ENCODE measurements around the gene NCOR2.
"Not testable (repeated sequence)": the region's sequence is repeated elsewhere in the genome, so short reads cannot be mapped to it uniquely, and the experiment has no call there.

NCOR2 gene

DNA sequence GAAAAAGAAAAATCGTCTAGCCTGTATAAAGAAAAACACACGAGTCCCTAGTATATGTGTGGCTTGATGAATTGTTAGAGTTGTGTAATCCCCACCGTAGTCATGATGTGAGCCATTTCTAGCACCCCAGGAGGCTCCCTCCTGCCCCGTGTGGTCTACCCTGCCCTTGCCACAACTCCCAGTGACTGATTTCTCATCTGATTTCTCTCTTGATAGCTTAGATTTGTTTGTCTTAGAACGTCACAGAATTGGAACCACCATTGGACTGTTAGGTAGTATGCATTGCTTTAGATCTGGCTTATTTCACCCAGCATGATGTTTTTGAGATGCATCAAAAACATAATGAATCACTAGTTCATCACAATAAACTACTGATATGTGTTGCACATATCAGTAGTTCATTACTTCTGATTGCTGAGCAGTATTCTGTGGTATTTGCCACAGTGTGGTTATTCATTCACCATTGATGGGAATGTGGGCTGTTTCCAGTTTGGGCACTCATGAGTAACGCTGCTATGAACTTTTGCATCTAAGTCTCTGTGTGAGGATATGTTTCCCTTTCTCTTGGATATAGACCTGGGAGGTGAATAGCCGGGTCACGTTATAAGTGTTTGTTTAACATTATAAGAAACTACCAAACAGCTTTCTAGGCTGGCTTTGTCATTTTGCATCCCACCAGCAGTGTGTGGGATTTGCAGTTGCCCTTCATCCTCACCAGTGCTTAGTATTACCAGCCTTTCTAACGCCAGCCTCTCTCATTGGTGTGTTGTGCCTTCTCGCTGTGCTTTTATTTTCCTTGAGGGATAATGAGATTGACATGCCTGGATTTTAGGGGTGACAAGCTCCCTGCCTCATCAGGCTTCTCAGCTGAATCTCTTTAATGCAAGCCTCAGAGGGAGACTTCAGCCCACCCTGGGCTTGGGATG, 31.9 kb upstream of the NCOR2 start:
- no peak for DNase-seq

DNA sequence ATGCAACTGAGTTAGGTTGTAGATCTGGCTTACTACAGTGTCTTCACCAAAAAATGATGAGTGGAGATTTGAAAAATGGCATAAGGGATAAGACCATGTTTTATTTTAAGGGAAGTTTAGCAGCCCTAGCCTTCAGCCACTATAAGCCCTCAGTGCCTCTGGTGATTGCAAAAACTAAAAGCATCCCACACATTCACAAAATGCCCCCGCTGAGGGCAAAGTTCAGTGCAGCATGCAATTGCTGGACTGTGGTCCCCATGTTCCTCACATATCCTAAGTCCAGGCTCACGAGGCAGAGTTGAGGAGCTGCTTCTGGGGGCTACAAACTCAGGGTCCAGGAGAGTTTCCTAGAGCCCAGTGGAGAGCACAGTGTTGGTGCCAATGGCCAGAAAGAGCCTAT, 29.6 kb upstream of the NCOR2 start:
- no peak for DNase-seq

DNA sequence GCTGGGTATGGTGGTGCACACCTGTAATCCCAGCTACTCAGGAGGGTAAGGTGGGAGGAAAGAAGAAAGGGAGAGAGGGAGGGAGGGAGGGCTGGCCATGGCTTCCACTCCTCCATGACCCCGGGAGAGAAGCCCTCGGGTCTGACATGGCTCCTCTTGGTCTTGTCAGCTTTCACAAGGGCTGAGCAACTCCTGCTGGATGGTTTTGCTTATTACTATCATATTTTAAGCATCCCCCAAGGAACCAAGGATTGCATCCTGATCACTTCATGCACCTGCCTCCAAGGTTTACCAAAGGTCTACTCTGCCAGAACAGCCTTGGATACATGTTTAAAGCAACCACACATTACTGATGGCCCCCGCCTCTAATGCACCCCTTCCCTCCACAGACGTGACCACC, 28.0 kb upstream of the NCOR2 start:
- no peak for DNase-seq

DNA sequence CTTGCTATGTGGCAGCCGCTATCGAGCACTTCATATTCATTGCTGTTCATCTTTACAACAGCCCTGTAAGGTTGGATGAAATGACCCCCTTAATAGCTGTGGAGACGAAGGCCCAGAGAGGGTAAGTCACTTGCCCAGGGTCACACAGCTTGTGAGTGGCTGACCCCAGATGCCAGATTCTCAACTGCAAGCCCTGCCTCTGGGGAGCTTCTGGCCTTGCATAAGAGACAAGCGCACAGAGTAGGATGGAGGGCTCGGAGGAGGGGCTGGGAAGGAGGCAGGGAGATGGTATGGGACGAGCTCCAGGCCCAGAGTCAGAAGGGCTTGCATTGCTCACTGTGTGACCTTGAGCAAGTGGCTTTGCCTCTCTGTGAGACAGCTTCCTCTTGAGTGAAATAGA, 27.4 kb upstream of the NCOR2 start:
- no peak for DNase-seq

DNA sequence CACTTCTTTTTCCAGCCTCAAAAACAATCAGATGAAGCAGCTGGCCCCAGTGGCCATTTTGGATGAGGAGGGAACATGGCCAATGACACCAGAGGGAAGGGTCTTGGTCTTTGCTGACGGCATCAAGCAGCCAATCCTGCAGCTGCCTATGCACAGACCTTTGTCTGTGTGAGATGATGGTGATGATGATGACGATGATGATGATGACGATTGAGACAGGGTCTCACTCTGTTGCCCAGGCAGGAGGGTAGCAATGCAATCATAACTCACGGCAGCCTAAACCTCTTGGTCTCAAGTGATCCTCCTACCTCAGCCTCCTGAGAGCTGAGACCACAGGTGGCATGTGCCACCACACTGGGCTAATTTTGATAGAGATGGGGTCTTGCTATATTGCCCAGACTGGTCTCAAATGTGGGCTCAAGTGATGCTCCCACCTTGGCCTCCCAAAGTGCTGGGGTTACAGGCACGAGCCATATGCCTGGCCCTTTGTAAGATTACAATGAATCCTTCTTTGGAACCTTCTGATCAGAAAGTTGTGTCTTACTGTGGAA, 26.5 kb upstream of the NCOR2 start:
- no peak for DNase-seq

DNA sequence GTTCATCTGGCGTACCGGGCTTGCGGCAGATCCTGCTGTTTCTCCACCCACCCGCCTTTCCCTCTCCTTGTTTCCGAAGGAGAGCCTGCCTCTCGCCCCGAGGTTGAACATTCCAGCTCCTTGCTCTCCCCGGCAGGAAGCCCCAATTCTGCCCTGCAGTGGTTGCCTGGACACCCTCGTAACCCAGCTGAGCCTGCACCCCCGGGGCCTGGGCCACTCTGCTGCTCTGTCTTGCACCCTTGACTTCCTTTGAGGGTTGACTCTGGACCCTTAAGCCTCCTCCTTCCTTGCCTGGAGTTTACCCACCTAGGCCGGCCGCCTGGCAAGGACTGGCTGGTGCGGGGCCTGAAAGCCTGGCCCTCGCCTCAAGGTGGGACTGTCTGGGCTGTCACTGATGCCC, 25.8 kb upstream of the NCOR2 start:
- DNase-seq: no peak

DNA sequence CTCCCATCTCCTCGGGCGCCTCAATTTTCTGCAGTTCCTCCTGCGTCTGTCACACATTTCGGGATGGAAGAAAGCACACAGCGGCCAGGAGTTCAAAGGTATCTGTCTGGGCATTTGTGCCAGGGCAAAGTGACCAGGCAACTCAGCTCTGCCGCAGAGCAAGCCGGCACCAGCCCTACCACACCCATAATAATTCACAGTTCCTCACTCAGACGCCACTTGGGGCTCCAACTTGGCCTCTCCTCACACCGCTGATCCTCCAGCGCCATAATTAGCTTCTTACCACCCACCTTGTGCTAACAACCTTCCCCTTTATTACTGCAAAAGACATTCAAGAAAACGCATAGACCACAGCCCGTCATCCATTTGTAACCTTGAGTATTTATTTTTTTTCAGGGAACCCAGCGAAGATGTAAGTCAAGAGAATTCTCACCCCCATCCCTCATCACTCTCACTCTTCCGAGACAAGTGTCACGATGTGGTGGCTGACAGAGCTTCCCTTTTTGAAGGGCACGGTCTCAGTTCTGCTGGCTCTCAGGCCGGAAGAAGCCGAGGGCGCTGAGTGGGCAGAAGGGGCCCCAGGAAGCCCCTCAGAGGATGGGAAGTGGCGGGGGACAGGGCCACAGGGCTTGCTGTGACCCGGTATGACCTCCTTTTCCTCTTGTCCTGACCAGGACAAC, 25.2 kb upstream of the NCOR2 start:
- no peak for DNase-seq

DNA sequence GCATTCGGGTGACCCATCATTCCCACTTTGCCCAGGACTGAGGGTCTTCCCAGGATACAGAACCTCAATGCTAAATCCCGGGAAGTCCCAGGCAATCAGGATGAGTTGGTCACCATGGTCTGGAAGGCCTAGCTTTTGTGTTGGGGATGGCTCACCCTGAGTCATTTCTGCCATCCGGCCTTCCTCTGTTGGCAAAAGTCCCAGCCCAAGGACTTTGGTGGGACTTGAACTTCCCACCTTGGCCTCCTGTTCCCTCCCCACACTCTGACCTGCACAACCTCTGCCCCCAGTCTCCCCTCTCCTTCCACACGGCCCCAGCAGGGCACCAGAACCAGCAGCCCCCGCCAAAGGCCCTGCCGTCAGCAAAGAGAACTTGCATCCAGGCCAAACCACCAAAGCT, 24.6 kb upstream of the NCOR2 start:
- DNase-seq: no peak

DNA sequence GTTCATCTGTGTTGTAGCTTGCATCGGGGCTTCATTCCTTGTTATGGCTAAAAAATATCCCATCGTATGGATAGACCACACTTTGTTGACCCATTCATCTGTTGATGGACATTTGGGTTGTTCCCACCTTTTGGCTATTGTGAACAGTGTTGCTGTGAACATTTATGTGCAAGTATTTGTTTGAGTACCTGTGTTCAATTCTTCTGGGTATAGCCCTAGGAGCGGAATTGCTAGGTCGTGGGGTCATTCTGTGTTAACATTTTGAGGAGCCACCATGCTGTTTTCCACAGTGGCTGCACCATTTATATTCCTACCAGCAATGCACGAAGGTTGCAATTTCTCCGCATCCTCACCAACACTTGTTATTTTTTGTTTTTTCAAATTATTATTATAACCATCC, 23.0 kb upstream of the NCOR2 start:
- no peak for DNase-seq

DNA sequence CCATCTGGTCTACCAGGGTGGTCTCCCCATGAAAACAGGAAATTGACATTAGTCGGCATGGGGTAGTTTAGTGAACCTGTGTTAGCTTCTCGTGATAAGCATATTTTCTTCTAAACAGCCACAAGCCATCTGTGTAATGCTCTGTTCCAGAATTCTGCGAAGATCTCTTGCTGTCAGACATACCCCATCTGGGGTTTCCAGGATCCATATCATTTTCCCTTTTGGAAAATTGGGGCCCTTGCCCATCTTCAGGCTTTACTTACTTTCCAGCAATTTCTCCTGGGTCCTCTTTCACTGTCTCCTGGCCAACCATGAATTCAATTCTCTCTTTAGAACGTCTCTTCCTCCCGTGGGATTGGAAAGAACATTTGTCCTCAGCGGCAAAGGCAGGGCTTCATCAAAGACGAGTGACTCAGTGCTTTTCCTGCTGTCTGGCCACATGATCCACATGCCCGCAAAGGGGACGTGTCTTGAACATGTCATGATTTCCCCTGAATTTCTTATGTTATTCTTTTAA, 21.4 kb upstream of the NCOR2 start:
- peak; percentile 62 for DNase-seq

DNA sequence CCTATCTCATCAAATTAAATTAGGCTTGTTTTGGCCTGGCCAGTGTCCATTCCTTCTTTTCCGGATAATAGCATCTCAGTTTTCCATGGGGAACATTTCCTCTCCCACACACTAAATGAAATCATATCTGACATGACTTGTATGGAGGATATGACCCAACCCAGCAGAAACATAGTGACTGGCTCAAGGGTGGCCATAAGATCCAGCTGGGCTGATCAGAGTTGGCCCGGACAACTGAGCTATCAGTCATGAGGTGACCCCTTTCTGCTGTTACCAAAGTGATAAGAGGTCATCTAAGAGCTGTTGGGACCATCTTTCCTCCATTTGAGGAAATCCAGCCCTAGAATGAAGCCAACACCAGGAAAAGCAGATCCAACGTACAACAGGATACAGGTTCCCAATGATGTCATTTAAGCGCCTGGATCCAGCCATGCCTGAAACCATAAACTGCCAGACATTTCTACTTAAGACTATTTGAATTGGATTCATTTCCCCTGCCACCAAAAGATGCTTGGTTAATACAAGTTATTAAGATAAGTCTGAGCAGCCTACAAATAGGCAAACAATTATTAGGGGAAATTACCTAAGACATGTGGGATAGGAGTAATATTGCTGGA, 20.7 kb upstream of the NCOR2 start:
- no peak for DNase-seq

DNA sequence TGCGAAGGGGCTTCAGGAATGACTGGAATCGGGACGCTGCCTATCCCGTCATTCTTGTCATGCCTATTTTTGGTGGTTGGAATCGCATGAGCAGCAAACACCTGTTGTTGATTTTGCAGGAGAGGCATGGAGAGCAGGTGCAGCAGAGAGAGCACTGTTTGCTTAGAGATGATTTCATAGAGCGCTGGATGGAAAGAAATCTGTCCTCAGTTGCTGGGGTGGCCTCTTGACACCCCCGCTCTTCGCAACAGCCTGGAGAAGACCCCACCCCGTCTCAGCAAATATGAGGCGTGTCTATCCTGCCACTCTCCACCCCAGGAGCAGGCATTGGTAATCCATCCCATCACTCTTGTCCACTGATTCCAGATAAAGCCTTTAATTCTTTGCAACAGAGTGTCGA, 19.3 kb upstream of the NCOR2 start:
- DNase-seq: no peak

DNA sequence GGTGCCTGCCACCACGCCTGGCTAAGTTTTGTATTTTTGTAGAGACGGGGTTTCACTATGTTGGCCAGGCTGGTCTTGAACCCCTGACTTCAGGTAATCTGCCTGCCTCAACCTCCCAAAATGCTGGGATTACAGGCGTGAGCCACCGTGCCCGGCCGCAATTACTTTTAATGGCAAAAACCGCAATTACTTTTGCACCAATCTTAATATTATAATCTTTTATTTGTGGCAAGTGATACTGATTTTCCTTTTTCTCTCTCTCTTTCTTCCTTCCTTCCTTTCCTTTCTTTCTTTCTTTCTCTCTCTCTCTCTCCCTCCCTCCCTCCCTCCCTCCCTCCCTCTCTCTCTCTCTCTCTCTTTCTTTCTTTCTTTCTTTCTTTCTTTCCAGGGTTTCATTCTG, 17.1 kb upstream of the NCOR2 start:
- DNase-seq: not testable (repeated sequence)

DNA sequence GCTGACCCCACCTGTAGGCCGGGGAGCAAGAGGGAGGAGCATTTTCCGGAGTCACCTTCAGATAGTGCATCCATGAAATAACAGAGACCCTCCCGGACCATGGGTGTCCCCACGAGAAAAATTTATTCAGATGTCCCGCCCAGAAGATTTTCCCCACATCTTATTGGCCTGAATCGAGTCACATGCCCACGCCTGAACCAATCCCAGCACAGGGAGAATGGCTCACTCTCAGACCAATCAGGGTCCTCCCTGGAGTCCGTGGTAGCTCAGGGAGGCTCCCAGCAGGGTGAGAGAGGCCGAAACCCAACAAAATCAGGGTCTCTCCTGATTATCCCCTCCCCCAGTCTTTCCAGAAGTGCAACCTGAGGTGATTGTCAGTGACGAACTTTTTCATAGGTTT, 16.4 kb upstream of the NCOR2 start:
- DNase-seq: no peak

DNA sequence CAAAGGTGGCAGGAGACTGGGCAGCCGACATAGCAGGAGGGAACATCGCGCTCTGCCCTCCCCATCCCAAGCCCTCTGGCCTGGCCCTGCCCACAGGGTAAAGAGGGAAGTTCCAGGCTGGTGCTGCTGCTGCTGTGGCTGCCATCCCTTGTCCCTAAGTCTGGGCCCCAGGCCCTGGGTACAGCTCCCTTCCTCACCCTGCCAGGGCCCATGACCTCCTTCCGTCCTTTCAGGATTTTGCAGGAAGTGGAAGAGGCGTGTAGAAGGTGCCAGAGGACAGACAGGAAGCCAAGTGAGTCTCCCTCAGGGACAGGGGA, 14.7 kb upstream of the NCOR2 start:
- DNase-seq: no peak

DNA sequence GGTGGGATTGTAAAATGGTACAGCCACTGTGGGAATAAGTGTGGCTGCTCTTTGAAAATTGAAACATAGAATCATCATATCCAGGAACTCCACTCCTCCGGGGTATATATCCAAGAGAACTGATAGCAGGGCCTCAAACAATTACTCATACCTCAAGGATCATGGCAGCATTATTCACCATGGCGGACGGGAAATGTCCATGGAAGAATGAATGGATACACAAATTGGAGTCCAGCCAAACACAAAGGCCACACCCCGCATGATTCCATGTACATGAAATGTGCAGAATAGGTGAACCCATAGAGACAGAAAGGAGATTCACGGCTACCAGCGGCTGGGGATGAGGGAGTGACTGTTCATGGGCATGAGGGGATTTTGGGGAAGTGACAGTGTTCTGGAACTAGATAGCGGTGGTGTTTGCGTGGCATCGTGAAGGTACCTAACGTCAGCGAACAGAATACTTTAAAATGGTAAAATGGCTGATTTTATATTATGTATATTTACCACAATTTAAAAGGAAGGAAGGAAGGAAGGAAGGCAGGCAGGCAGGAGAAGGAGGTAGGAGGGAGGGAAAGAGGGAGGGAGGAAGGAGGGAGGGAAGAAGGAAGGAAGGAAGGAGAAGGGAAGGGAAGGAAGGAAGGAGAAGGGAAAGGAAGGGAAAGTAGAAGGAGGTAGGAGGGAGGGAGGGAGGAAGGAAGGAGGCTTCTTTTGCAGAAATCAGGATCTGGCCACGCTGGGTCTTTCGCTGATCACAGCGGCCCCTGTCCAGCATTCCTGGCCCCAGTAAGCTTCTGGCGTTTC, 14.1 kb upstream of the NCOR2 start:
- no peak for DNase-seq

DNA sequence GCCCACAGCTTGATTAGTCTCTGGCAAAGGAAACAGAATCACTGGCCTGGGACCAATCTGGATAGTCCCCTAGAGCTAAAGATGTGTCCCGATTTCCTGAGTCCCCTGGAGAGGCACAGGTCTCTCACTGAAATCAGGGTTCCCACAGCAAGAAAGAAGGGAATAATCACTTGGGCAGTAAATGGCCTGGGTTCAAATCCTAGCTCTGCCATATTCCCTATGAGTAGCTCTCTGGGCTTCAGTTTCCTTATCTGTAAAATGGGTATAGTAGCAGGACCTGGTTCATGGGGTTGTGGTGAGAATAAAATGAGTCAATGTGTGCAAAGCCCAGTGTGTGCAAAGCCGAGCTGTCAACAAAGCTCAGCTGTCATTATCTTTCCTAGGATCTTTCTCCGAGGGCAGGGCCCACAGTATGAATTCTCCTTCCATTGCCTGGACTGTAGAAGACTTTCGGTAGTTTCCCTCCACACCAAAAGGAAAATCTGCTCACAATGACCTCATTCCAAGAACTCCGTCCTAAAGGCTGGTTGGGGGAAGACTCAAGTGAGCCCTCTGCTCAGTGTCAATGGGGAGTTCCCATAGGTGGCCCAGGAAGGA, 12.6 kb upstream of the NCOR2 start:
- DNase-seq: no peak

DNA sequence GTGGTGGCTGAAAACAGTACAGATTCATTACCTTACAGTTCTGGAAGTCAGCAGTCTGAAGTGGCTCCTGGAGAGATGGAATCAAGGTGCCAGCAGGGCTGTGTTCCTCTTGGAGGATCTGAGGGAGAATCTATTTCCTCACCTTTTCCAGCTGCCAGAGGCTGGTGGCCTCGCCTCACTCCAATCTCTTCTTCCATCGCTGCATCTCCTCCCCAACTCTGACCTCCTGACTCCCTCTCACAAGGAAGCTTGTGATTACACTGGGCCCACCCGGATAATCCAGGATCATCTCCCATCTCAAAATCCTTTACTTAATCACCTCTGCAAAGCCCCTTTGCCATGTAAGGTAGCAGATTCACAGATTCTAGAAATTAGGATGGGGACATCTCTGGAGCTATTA, 11.4 kb upstream of the NCOR2 start:
- no peak for DNase-seq

DNA sequence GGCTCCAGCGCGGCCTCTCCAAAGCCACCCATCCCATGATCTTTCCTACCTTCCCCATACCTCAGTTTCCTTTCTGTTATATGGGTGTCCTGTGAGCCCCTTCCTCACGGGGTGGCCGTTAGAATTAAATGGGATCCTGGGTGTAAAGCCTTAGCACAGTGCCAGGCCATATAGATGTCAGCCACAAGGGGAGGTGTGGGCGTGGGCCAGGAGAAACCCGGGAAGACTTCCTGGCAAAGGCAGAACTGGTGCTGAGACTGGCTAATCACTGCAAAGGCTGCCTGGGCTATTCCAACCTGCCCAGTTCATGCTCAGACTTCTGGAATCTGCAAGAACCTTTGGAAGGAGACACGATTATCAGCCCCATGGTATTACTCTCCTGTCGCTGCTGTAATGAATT, 11.0 kb upstream of the NCOR2 start:
- no peak for DNase-seq

DNA sequence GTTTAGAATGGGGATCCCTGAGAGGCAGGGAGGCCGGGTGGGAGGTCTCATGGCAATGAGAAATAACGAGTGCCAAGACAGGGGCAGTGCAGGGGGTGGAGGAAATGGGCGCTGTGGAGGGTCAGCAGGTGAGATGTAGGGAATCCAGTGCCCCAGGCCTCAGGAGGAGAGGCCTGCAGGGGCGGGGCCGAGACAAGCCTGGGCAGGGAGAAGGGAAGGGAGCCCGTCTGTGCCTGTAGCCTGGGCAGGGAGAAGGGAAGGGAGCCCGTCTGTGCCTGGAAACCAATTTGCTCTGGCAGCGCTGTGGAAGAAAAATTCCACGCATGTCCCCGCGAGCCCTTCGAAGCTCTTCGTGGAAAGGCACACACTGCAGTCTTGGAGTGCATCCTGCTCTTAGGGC, 10.6 kb upstream of the NCOR2 start:
- no peak for DNase-seq

DNA sequence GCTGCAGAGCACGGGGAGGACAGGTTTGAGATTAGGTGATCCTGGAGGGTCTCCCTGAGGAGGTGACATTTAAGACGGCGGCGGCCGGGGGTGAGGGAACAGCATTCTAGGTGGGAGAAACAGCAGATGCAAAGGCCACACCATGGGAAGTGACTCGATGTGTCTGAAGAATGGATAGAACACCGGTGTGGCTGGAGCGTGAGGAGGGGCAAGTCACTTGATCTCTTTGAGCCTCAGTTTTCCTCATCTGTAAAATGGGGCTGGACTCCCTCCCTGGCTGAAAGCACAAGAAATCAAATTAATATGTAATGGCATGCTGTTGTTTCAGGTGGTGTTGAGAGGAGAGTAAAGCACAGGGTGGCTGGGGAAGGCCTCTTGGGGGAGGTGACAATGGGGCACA, 10.0 kb upstream of the NCOR2 start:
- DNase-seq: no peak

DNA sequence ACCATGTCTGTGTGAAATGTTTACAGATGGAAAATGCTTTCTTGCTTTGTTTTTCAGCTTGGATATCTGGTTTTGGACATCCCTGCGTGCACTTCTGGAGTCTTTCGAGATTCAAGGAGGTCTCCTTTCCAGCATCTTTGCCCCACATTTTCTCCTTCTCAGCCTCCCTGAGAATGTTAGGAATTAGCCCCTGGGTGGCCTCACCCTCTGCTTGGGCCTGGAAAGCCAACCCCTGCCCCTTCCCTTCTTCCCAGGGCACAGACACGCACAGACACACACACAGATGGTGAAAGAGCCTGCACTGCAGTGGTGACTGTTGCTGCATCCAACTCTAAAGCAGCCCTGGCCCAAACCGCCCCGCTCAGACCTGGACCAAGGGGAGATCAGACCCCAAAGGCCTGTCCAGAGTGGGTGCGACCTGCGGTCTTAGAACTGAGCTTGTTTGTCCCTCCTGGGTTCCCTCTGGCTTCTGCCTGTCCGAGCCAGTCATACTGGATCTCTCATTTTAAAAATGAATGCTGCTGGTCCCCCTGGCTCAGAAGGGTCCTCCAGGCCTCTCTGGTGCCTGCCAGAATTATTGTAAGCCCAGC, 8.7 kb upstream of the NCOR2 start:
- no peak for DNase-seq
